SH-SY5Y (cell line): ENCODE data around the gene PPM1F.

ENCODE experiments used
- GATA2 ChIP-seq: IDR thresholded peaks from 2 replicates; pipeline ENCODE4 v1.6.1; 2011; ENCODE audit warnings: mild to moderate bottlenecking, low read depth, low read length
- GATA3 ChIP-seq: IDR thresholded peaks from 2 replicates; pipeline ENCODE4 v1.6.1; 2011; ENCODE audit warnings: low read depth, mild to moderate bottlenecking, low read length, moderate library complexity

GRCh38 chr22:21960200-21961126, 7.8 kb upstream of the PPM1F start:
- TF ChIP-seq GATA3 (no peak), GATA2 (no peak)
